ENCODE results near the gene SPIN1.

GRCh38 chr9:88358723-88359122, 29.5 kb upstream of the SPIN1 start:
- no peak for TF ChIP-seq POLR2A (IDR thresholded peaks at IDR 0.05)
- TF ChIP-seq, protein P1, sequence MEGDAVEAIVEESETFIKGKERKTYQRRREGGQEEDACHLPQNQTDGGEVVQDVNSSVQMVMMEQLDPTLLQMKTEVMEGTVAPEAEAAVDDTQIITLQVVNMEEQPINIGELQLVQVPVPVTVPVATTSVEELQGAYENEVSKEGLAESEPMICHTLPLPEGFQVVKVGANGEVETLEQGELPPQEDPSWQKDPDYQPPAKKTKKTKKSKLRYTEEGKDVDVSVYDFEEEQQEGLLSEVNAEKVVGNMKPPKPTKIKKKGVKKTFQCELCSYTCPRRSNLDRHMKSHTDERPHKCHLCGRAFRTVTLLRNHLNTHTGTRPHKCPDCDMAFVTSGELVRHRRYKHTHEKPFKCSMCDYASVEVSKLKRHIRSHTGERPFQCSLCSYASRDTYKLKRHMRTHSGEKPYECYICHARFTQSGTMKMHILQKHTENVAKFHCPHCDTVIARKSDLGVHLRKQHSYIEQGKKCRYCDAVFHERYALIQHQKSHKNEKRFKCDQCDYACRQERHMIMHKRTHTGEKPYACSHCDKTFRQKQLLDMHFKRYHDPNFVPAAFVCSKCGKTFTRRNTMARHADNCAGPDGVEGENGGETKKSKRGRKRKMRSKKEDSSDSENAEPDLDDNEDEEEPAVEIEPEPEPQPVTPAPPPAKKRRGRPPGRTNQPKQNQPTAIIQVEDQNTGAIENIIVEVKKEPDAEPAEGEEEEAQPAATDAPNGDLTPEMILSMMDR (IDR thresholded peaks at IDR 0.05): no peak
